HG02884 (cell line): ENCODE data around the gene ATF7IP2.
"Not testable (repeated sequence)": the region's sequence is repeated elsewhere in the genome, so short reads cannot be mapped to it uniquely, and the experiment has no call there.

Source experiments
- ATAC-seq: cut with Tn5 transposase; IDR thresholded peaks from one replicate; pipeline ENCODE4 v1.9.1; 2021; ENCODE audit warnings: mild to moderate bottlenecking, moderate library complexity; ENCODE audit not compliant: unreplicated experiment

Gene ATF7IP2

DNA sequence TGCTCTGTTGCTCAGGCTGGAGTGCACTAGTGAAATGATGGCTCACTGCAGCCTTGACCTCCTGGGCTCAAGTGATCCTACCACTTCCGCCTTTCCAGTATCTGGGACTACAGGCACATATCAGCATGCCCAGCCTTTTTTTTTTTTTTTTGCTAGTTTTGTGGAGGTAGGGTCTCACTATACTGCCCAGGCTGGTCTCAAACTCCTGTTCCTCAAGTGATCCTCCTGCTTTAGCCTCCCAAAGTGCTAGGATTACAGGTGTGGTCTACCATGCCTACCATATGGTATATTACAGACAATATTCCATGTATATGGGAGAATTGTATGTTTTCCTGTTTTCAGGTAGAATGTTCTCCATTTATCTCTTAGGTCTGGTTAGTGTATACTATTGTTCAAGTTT lies 12.3 kb upstream of the ATF7IP2 start:
- ATAC-seq = no peak

DNA sequence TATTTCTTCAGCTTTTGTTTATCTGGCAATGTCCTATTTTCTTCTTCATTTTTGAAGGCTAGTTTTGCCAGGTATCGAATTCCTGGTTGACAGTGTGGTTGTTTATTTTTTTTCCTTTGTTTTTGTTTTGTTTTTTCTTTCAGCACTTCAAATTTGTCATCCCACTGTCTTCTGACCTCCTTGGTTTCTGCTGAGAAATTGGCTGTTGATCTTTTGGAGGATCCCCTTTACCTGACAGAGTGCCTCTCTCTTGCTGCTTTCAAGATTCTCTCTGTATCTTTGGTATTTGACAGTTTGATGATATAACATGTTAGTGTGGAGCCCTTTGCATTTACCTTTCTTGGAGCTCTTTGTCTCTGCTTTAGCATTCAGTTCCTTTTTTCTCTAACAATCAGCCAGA lies 9.6 kb upstream of the ATF7IP2 start:
- ATAC-seq = no peak

DNA sequence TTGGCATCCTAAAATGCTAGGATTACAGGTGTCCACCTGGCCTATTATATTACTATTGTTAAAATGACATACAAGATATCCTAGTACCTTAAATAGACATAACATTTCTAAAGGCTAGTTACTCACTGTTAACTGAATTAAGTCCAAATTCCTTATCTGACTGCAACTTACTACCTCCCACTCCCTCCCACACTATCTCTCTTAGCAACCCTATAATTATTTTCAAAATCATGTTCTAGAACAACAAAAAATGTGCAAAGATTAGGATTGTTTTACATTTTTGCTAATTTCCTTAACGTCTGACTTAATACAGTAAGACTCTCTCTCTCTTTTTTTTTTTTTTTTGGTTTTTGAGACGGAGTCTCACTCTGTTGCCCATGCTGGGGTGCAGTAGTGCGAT lies 2.2 kb upstream of the ATF7IP2 start:
- no peak for ATAC-seq

DNA sequence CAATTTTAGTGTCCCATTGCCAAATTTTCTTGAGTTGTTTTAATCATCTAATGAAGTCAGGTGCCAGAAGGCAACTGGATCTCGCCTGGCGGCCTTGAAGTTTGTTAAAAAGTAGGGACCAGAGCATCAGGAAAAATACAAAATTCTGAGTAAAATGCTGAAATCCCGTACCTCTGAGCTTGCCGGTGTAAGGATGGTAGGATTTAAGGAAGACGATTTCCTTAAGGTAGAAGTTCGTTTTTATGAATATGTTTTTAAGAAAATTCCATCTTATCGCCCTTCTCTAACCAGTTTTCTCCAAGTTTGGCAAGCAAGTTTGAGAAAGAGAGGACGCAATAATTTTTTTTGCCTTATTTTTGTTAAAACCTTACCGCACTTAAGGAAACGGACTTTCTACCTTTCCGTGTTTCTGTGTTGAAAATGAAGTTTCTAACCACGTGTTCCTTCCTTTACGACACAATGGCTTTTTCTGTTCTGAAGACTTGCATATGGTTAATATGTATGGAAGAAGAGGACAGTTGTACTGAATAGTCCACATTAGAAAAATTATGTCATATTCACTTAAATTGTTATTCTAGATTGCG lies 748 bp downstream of the ATF7IP2 start:
- no peak for ATAC-seq

DNA sequence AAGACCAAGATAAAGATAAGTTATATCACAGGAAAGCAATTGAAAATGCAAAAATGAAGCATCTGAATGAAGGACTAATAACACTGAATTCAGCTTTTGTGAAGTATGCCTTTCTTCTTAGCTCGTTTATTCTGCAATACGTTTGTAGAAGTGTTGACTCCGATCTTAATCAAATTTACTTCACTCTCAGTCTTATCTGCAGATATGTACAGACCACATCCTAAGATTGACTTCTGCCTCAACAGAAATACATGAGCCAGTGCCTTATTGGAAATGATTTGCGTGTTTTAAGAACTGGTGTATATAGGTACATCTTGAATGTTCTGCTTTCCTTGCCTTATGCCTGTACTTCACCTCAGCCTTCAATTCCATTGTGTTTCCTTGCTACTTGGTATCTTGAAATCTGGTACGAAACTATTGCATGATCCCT lies 1.3 kb downstream of the ATF7IP2 start:
- ATAC-seq = no peak

DNA sequence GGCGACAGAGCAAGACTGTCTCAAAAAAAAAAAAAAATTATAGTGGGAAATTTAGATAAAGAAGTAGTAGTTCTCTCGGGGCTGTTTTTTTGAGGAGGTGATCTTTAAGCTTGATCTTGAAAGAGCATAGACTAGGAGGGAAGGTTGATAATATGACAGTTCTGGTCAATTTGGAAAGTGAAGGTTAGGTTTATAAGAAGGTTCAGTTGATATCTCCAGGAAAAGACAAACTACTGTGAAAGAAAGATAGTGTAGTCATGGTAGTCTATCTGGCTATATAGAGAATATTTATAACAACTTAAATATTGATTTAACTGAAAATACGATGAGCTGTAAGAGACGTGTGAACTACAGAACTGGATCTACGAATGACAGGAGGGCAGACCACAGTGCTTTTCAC lies 3.1 kb downstream of the ATF7IP2 start:
- no peak for ATAC-seq

DNA sequence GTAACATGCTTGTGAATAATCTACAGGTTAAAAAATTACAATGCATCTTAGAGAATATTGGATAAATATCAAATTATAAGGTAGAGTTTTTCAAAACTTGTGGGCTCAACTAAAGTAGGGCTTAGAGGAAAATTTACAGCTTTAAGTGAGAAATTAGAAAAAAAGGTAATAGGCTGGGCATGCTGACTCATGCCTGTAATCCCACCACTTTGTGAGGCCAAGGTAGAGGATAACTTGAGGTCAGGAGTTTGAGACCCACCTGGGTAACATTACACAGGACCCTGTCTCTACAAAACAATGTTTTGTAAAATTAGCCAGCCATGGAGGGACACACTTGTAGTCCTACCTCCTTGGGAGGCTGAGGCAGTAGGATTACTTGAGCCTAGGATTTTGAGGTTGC lies 4.5 kb downstream of the ATF7IP2 start:
- no peak for ATAC-seq

DNA sequence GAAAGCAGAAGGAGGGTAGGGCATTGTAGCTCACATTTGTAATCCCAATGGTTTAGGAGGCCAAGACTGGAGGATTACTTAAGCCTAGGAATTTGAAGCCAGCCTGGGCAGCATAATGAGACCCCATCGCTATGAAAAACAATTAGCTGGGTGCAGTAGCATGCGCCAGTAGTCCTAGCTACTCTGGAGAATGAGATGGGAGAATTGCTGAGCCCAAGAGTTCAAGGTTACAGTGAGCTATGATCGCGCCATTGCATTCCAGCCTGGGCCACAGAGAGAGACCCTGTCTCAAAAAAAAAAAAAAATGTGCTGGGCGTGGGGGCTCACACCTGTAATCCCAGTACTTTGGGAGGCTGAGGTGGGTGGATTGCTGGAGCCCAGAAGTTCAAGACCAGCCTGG lies 5.0 kb downstream of the ATF7IP2 start:
- no peak for ATAC-seq

DNA sequence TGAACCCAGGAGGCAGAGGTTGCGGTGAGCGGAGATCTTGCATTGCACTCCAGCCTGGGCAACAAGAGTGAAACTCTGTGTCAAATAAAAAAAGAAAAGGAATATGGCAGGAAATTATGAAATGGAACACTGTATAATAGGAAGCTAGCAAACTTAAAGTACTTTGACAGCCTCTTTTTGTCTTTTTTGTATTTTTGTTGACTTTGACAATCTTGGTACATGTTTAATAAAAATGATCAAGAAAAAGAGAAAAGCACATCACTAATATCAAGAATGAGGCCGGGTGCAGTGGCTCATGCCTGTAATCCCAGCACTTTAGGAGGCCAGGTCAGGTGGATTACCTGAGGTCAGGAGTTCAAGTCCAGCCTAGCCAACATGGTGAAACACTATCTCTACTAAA lies 5.5 kb downstream of the ATF7IP2 start:
- no peak for ATAC-seq

DNA sequence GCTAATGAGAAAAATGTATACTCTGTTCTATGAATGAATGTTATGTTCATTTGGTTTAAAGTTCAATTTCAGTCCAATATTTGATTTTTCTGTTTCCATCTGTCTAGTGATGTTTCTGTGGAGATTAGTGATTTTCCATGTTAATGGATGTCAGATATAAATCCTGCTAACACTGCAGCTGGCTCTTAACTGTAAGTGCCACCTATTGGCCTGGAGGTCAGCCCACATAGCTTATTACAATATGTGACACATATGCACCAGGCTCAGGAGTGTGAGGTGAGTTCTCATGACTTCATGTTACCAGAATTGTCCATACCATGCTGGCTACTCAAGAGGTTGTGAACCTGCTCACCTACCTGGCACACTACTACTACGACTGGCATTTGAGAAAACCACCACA lies 17.1 kb downstream of the ATF7IP2 start:
- no peak for ATAC-seq

DNA sequence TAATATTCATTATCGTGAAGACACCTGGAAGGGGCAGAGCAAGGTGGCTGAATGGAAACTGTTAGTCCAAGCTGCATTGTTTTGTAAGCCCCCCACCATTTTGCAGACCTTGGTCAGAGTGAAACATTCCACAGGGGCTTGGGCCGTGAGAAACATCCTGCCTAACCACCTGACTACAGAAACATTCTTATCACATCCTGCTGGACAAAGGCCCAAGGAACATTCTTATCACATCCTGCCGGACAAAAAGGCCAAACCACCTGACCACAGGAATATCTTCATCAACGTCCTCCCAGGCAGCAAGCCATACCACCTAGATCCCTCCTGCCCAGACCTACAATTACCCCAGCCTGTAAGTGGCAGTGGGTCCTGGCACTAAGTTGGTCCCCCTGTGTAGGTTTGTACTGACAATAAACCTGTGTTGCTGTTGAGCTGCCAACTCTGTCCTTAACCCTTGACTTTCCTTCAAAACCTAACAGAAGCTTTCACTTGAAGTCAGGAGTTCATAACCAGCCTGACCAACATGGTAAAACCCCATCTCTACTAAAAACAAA lies 19.6 kb downstream of the ATF7IP2 start:
- ATAC-seq = no peak

DNA sequence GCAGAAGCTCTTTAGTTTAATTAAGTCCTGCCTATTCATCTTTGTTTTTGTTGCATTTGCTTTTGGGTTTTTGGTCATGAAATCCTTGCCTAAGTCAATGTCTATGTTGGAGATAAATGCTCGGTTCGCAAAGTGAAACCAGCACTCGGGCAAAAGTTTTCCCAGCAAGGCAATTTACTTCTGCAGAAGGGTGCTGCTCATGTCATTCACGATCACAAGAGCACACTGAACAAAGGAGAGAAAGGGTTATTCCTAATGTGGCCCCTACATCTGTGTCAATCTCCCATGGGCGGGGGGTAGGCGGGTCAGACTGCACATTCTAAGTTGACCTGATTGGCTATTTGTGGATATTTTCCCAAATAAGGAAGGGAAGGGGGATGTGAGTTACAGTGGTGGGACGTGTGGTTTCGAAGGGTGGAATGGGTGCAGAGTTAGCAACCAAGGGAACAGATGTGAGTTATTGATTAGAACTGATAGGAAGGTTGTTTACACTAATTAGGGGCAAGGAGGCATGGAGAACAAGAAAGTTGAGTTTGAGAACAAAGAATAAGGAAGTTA lies 23.0 kb downstream of the ATF7IP2 start:
- no peak for ATAC-seq

DNA sequence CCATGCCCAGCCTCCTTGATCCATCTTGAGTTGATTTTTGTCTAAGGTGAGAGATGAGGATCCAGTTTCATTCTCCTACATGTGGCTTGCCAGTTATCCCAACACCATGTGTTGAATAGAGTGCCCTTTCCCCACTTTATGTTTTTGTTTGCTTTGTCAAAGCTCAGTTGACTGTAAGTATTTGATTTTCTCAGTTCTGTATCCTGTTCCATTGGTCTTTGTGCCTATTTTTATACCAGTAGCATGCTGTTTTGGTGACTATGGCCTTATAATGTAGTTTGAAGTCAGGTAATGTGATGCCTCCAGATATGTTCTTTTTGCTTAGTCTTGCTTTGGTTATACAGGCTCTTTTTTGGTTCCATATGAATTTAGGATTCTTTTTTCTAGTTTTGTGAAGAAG lies 23.9 kb downstream of the ATF7IP2 start:
- not testable (repeated sequence) for ATAC-seq

DNA sequence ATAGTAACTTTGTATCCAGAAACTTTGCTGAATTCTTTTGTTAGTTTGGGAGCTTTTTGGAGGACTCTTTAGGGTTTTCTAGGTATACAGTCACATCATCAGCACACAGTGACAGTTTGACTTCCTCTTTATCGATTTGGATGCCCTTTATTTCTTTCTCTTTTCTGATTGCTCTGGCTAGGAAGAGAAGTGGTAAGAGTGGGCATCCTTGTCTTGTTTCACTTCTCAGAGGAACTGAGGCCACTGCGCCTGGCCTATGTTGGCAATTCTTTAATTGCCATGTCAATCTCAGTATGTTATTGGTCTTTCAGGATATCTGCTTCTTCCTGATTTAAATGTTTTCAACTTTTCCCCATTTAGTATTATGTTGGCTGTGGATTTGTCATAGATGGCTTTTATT lies 24.6 kb downstream of the ATF7IP2 start:
- no peak for ATAC-seq

DNA sequence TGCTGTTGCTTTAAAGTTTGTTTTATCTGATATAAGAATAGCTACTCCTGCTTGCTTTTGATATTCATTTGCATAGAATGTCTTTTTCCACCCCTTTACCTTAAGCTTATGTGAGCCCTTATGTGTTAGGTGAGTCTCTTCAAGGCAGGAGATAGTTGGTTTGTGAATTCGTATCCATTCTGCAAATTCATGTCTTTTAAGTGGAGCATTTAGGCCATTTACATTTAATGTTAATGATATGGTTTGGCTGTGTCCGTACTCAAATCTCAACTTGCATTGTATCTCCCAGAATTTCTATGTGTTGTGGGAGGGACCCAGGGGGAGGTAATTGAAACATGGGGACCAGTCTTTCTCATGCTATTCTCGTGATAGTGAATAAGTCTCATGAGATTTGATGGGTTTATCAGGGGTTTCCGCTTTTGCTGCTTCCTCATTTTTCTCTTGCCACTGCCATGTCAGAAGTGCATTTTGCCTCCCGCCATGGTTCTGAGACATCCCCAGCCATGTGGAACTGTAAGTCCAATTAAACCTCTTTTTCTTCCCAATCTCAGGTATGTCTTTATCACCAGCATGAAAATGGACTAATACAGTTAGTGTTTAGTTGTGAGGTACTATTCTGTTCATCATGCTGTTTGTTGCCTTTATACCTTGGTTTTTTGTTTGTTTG lies 27.2 kb downstream of the ATF7IP2 start:
- no peak for ATAC-seq

DNA sequence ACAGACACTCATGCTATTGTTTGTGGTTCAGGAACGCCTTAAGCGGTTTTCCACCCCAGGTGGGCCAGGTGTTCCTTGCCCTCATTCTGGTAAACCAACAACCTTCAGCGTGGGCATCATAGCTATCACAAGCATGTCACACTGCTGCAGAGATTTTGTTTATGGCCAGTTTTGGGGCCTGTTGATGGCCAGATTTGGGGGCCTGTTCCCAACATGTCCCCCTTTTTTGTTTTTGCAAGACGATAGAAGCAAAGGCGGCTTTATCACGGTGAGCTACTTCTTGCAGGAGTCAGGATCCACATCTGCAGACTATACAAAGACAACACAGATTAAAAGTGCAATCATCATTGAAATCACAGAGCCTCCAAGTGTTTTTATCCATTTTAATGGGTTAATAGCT lies 32.3 kb downstream of the ATF7IP2 start:
- ATAC-seq = not testable (repeated sequence)

DNA sequence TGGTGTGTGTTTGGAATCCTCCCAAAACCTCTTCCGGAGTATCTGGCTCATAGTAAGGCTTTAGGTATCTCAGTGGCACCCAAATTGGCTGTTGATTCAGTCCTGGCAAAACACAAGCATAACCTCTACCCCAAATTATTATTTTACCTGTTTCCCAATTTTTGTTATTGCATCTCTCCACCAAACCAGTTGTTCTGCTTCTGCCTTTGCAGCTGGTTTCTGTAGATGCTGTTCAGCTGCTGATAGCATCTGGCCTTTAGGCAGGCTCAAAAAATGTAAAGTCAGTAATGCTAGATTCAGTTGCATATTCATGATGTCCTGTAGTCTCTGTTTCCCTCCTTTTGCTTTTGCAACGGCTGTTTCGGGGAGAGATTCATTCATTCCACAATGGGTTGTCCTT lies 33.8 kb downstream of the ATF7IP2 start:
- no peak for ATAC-seq

DNA sequence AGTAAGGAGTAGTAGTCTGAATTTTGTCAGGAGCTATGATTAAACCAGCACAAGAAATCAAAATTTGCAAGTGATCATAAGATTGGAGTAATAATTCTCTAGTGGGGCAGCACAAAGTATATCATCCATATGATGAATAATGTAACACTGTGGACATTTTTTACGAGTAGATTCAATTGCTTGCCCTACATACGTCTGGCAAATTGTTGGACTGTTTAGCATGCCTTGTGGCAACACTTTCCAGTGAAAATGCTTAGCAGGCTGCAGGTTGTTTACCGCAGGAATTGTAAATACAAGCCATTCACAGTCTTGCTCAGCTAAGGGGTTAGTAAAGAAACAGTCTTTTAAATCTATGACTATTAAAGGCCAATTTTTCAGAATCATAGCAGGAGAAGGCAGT lies 35.7 kb downstream of the ATF7IP2 start:
- ATAC-seq = no peak

DNA sequence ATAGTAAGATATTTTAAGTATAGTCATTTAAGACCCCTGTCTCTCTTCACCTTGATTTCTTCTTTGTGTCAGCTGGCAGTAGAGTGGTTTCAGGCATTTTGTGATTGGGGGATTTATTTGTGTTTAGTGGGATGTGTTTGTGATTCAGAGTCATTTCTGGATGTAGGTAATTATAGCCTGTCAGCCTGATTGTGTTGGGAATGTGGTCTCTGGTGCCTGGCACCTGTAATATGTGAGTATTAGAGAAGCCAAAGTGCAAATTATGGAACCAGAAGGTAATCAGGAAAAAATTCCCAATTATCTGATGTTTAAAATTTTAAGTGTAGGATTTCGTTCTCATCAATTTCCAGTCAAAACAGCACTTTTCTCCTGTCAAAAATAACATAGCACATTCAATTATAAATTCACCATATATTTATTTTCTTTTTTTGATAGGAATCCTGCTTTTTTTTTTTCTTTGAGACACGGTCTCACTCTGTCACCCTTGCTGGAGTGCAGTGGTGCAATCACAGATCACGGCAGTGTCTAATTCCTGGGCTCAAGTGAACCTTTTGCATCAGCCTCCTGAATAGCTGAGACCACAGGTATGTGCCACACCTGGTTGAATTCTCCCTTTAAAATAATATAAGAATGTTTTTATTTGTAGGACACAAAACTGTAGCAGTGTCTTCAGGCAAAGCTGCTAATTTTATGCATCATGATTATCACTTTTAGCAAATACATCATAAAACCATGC lies 42.7 kb downstream of the ATF7IP2 start:
- no peak for ATAC-seq

DNA sequence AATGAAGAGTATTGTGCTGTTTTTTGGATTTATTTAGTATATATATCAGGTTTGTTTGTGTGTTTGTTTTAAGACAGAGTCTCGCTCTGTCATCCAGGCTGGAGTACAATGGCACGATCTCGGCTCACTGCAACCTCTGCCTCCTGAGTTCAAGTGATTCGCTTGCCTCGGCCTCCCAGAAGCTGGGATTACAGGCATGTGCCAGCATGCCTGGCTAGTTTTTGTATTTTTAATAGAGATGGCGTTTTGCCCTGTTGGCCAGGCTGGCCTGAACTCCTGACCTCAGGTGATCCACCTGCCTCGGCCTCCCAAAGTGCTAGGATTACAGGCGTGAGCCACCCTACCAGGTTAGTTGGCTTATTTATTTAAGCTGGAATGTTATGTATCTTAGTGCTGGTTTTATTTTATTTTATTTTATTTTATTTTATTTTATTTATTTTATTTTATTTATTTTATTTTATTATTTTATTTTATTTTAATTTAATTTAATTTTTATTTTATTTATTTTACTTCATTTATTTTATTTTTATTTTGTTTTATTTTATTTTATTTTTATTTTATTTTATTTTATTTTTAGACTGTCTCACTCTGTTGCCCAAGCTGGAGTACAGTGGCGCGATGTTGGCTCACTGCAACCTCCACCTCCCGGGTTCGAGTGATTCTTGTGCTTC lies 43.6 kb downstream of the ATF7IP2 start:
- not testable (repeated sequence) for ATAC-seq

DNA sequence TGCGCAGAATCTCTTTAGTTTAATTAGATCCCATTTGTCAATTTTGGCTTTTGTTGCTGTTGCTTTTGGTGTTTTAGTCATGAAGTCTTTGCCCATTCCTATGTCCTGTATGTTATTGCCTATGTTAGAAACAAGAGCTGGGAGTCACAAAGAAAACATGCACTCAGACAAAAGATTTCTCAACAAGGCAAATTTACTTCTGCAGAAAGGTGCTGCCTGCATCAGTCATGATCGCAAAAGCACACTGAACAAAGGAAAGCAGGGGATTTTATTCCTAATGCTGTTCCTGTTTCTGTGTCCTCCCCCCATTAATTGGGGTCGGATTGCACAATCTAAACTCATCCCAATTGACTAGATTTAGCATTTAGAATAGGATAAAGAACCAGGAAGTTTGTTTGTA lies 55.9 kb downstream of the ATF7IP2 start:
- no peak for ATAC-seq
